ENCODE results near the gene CHMP1B. TPM values are rescaled to one million over a fixed set of nuclear protein-coding genes. Genes with fewer than 3 reads are reported as not detected.

CHMP1B gene
- total RNA-seq, 1 donor from 2014 or later = 26.8 TPM

GRCh38 chr18:11820697-11821096 lies 30.5 kb upstream of the CHMP1B start:
- H3K9me3 Mint-ChIP-seq = no peaks in the 10 kb centered on the region
- H3K4me1 Mint-ChIP-seq (ENCODE audit: low read depth) = no peaks in the 10 kb centered on the region
- no peak overlapping the region for H3K27ac Mint-ChIP-seq
- H3K36me3 Mint-ChIP-seq (ENCODE audit: low read depth) = no peaks in the 10 kb centered on the region
- H3K27me3 Mint-ChIP-seq (ENCODE audit: insufficient read depth) = peaks cover 2% of the 10 kb centered on the region
- no peak overlapping the region for H3K4me3 Mint-ChIP-seq
- intact Hi-C loops (cut with micrococcal nuclease) = no loop called here
- DNase-seq (ENCODE audit: low spot score) = no peak

DNA sequence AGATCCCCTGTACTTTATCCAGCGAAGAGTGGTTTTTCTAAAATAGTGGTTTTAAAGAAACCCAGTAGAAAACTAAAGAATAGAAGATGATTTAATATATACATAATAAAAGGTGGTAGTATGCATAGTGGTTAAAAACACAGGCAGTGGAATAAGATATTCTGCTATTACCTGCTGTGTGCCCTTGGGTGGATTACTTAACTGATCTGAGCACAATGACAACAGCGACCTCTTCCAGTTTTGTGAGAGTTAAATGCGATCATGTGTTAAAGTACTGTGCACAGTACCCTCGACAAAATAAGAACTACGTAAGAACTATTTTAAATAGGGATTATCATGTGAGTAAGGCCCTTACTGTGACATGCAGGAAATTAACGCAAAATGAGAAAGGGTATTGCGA lies 30.0 kb upstream of the CHMP1B start:
- peaks cover 2% of the 10 kb centered on the region for H3K27me3 Mint-ChIP-seq (ENCODE audit: insufficient read depth)
- H3K9me3 Mint-ChIP-seq = no peaks in the 10 kb centered on the region
- intact Hi-C loops (cut with micrococcal nuclease) = no loop called here
- no peaks in the 10 kb centered on the region for H3K4me1 Mint-ChIP-seq (ENCODE audit: low read depth)
- H3K27ac Mint-ChIP-seq = no peak overlapping the region
- DNase-seq (ENCODE audit: low spot score) = no peak
- H3K4me3 Mint-ChIP-seq = no peak overlapping the region
- H3K36me3 Mint-ChIP-seq (ENCODE audit: low read depth) = no peaks in the 10 kb centered on the region

DNA sequence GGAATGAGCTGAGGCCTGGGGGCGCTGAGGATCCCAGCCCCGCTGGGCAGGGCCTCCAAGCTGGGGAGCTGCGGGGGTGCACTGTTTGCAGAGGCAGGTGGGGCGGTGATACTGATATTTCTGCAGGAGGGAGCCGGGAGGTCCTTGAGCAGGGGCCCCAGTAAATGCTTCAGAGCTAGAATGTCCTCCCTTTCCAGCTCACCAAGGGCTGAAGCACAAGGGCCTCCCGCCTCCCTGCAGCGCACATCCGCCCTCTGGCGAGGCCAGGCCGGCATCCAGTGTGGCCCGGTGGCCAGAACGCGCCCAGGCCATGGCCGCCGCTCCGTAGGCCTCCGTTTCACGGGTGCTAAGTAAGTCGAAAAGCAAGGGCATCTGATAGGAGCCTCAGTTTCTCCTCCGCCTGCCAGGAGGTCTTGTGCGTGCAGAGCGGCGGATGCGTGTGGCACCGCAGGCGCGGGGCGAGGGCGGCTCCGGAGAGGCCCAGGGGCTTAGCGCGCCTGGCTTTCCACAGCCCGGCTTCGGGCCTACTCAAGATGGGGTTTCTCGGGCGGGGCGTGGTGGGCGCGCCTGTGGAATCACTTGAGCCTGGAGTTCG lies 29.5 kb upstream of the CHMP1B start:
- Mint-ChIP-seq H3K36me3 (ENCODE audit: low read depth) (no peaks in the 10 kb centered on the region), H3K27ac (no peak overlapping the region), H3K4me1 (ENCODE audit: low read depth) (no peaks in the 10 kb centered on the region), H3K9me3 (no peaks in the 10 kb centered on the region), H3K4me3 (no peak overlapping the region), H3K27me3 (ENCODE audit: insufficient read depth) (peaks cover 2% of the 10 kb centered on the region)
- intact Hi-C loops (cut with micrococcal nuclease) = no loop called here
- no peak for DNase-seq (ENCODE audit: low spot score)

- Mint-ChIP-seq H3K36me3 (ENCODE audit: low read depth) (no peaks in the 10 kb centered on the region), H3K27ac (no peak overlapping the region), H3K4me3 (no peak overlapping the region), H3K27me3 (ENCODE audit: insufficient read depth) (no peaks in the 10 kb centered on the region), H3K4me1 (ENCODE audit: low read depth) (peaks cover 6% of the 10 kb centered on the region), H3K9me3 (no peaks in the 10 kb centered on the region)
- intact Hi-C loops (cut with micrococcal nuclease) = no loop called here
- no peak for DNase-seq (ENCODE audit: low spot score)
Observed at GRCh38 chr18:11823545-11823944, 27.7 kb upstream of the CHMP1B start.

DNA sequence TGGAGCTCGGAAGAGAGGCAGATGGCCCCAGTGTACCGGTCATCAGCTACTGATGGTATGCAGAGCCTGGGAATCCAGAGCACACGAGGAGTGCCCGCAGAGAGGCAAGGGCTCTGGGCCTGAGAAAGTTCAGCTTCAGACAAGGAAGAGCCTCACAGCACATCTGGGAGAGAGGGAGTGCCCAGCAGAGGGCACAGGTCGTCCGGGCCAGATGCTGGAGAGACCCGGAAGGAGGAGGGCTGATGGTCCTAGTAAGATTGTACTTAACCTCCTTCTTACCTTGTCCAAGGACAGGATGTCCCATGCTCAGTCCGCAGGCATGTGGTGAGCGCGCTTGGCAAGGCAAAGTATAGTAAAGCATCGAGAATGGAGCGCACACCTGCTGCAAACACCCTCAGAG lies 24.4 kb upstream of the CHMP1B start:
- peaks cover 6% of the 10 kb centered on the region for H3K4me1 Mint-ChIP-seq (ENCODE audit: low read depth)
- no peak overlapping the region for H3K4me3 Mint-ChIP-seq
- no peak overlapping the region for H3K27ac Mint-ChIP-seq
- no peaks in the 10 kb centered on the region for H3K9me3 Mint-ChIP-seq
- DNase-seq (ENCODE audit: low spot score) = no peak
- H3K27me3 Mint-ChIP-seq (ENCODE audit: insufficient read depth) = no peaks in the 10 kb centered on the region
- intact Hi-C loops (cut with micrococcal nuclease) = no loop called here
- no peaks in the 10 kb centered on the region for H3K36me3 Mint-ChIP-seq (ENCODE audit: low read depth)

DNA sequence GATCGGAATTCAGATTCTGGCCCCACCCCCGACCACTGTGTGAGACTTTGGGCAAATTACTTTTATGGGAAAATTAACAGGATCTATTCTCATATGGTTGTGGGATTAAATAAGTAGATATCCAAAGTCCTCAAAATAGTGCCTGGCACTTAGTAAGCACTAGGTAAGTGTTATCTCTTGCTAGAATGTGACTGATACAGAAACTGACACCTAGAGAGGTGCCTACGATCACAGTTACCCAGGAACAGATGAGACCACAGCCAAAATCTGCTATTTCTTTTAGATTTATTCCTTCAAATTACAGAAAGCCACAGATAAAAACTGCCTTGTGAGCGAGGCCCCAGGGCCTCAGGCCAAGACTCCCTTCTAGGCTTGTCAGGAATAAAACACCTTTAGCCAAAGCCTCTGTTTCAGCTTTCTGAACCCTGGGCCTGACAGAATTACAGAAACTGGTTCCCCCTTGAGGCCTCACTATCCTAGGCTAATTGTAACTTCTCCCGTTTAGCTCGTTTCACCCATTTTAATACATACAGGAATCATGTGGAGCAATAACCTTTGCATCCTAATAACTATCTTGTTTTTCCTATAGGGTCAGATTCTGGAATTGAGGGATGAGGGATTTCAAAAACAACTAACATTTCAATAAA lies 22.3 kb upstream of the CHMP1B start:
- Mint-ChIP-seq H3K36me3 (ENCODE audit: low read depth) (no peaks in the 10 kb centered on the region), H3K27ac (no peak overlapping the region), H3K4me1 (ENCODE audit: low read depth) (peaks cover 6% of the 10 kb centered on the region), H3K9me3 (no peaks in the 10 kb centered on the region), H3K27me3 (ENCODE audit: insufficient read depth) (no peaks in the 10 kb centered on the region), H3K4me3 (no peak overlapping the region)
- intact Hi-C loops (cut with micrococcal nuclease) = no loop called here
- no peak for DNase-seq (ENCODE audit: low spot score)

GRCh38 chr18:11830585-11830984 lies 20.6 kb upstream of the CHMP1B start:
- H3K4me1 Mint-ChIP-seq (ENCODE audit: low read depth) = peaks cover 6% of the 10 kb centered on the region
- H3K27ac Mint-ChIP-seq = no peak overlapping the region
- H3K9me3 Mint-ChIP-seq = no peaks in the 10 kb centered on the region

DNA sequence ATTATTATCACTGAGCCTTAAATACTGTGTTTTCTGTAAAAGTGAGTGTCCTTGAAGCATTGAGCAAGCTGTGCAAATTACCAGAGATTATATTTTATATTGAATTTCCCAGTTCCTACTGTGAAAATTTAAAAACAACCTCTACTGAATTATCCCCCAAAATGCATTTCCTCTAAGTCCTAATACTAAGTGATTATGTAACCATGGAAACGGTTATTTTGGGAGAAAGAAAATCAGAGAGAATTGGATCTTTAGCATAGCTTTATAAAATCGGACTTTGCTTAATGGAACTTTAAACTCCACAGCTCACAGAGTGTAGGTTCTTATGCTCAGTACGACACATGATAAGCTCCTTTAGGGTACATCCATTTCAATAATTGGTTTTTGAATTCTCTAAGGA lies 19.3 kb upstream of the CHMP1B start:
- no peak overlapping the region for H3K27ac Mint-ChIP-seq
- H3K4me1 Mint-ChIP-seq (ENCODE audit: low read depth) = peaks cover 6% of the 10 kb centered on the region
- intact Hi-C loops (cut with micrococcal nuclease) = no loop called here
- H3K4me3 Mint-ChIP-seq = no peak overlapping the region
- no peak for DNase-seq (ENCODE audit: low spot score)
- H3K36me3 Mint-ChIP-seq (ENCODE audit: low read depth) = no peaks in the 10 kb centered on the region
- no peaks in the 10 kb centered on the region for H3K27me3 Mint-ChIP-seq (ENCODE audit: insufficient read depth)
- no peaks in the 10 kb centered on the region for H3K9me3 Mint-ChIP-seq

More at GRCh38 chr18:11830585-11830984, 20.6 kb upstream of the CHMP1B start:
- Mint-ChIP-seq H3K4me3 (no peak overlapping the region), H3K36me3 (ENCODE audit: low read depth) (no peaks in the 10 kb centered on the region), H3K27me3 (ENCODE audit: insufficient read depth) (no peaks in the 10 kb centered on the region)
- intact Hi-C loops (cut with micrococcal nuclease) = no loop called here
- no peak for DNase-seq (ENCODE audit: low spot score)

DNA sequence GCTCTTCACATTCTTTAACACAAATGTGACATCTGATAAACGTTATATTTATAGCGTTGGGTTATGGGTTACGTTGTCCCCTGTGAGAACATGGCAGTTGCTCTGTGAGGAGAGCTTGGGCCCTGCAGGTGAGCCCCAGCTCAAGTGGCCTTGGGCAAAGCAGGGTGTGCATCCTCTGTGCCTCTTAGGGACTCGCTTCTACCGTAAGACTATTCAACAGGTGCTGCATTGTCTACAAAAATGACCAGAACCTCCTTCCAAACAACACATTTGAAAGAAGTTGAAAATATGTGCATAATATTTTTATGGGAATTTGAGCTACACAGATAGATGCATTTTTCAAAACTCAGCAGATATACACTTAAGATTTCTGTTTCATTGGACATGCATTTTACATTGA lies 16.4 kb upstream of the CHMP1B start:
- H3K9me3 Mint-ChIP-seq = no peaks in the 10 kb centered on the region

DNA sequence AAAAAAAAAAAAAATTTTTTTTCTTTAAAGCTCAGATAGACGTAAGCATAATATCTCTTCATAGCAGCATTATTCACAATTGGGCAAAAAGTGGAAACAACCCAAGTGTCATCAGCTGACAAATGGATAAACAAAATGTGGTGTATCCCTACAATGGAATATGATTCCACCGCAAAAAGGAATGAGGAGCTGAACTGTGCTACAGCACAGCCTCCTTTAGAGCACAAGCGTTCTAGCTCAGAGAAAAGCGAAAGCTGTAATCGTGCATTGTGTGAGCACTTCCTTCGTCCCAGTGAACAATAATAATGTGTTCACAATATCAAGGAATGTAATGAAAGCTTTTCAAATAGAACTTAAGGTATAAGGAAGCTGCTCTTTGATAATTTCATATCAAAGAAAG lies 11.7 kb upstream of the CHMP1B start:
- intact Hi-C loops (cut with micrococcal nuclease) = no loop called here
- DNase-seq (ENCODE audit: low spot score) = no peak
- Mint-ChIP-seq H3K27ac (no peak overlapping the region), H3K4me1 (ENCODE audit: low read depth) (no peaks in the 10 kb centered on the region), H3K4me3 (no peak overlapping the region), H3K27me3 (ENCODE audit: insufficient read depth) (no peaks in the 10 kb centered on the region), H3K9me3 (no peaks in the 10 kb centered on the region), H3K36me3 (ENCODE audit: low read depth) (no peaks in the 10 kb centered on the region)

More for the DNA sequence above, 16.4 kb upstream of the CHMP1B start:
- intact Hi-C loops (cut with micrococcal nuclease) = no loop called here
- no peak overlapping the region for H3K4me3 Mint-ChIP-seq
- no peak overlapping the region for H3K27ac Mint-ChIP-seq
- H3K4me1 Mint-ChIP-seq (ENCODE audit: low read depth) = no peaks in the 10 kb centered on the region
- H3K27me3 Mint-ChIP-seq (ENCODE audit: insufficient read depth) = no peaks in the 10 kb centered on the region
- no peak for DNase-seq (ENCODE audit: low spot score)
- no peaks in the 10 kb centered on the region for H3K36me3 Mint-ChIP-seq (ENCODE audit: low read depth)

DNA sequence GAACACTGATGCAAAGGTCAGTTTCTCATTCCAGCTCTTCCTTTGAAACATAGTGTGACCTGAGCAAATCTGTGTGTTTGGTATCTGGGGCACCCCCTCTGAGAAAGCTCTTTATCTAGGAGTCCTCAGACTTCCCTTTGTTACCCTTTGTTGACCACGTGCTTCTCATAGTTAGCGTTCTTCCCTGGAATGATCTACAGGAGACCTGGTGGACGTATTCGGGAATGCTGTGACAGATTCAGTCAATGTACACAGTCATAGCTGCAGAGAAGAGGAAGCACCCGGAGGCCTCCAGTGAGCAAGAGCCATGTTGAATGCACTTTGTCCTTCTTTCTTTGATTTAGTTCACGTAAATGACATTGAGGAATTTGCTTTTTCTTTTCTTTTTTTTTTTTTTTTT lies 10.7 kb upstream of the CHMP1B start:
- DNase-seq (ENCODE audit: low spot score) = no peak
- intact Hi-C loops (cut with micrococcal nuclease) = no loop called here
- H3K27ac Mint-ChIP-seq = no peak overlapping the region
- H3K4me3 Mint-ChIP-seq = no peak overlapping the region
- no peaks in the 10 kb centered on the region for H3K4me1 Mint-ChIP-seq (ENCODE audit: low read depth)
- H3K9me3 Mint-ChIP-seq = no peaks in the 10 kb centered on the region
- no peaks in the 10 kb centered on the region for H3K36me3 Mint-ChIP-seq (ENCODE audit: low read depth)
- no peaks in the 10 kb centered on the region for H3K27me3 Mint-ChIP-seq (ENCODE audit: insufficient read depth)

DNA sequence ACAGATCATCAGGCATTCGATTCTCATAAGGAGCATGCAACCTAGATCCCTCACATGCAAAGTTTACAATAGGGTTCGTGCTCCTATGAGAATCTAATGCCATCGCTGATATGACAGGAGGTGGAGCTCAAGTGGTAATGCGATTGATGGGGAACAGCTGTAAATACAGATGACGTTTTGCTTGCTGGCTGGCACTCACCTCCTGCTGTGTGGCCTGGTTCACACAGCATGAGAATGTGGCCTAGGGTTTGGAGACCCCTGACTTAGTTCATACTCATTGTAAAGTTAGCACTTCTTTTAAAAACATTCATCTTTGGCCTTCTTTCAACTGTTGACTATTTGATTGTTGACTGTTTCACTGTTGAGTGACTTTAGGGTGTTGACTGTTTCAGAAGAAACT lies 8.7 kb upstream of the CHMP1B start:
- Mint-ChIP-seq H3K36me3 (ENCODE audit: low read depth) (no peaks in the 10 kb centered on the region), H3K4me3 (no peak overlapping the region), H3K27ac (no peak overlapping the region), H3K27me3 (ENCODE audit: insufficient read depth) (no peaks in the 10 kb centered on the region), H3K9me3 (no peaks in the 10 kb centered on the region), H3K4me1 (ENCODE audit: low read depth) (no peaks in the 10 kb centered on the region)
- intact Hi-C loops (cut with micrococcal nuclease) = no loop called here
- no peak for DNase-seq (ENCODE audit: low spot score)

DNA sequence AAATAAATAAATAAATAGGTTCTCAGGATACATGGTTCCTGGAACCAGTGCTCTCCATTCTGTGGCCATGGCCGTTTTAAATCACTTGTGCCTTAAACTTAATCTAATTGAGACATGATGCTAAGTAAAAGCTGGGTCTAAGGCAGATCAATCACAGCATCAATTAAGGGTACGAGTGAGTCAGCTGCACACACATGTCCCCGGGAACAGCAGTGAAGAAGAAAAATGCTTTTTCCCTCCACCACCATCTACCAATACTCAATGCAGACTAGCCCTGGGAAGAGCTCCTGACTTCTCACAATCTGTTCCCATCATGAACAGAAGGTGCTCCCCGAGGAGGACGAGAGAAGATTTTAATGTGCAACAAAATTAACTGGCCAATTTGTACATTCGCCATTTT lies 6.8 kb upstream of the CHMP1B start:
- H3K4me3 Mint-ChIP-seq = no peak overlapping the region
- DNase-seq (ENCODE audit: low spot score) = no peak

GRCh38 chr18:11845654-11846053 lies 5.6 kb upstream of the CHMP1B start:
- H3K27ac Mint-ChIP-seq = no peak overlapping the region
- H3K36me3 Mint-ChIP-seq (ENCODE audit: low read depth) = no peaks in the 10 kb centered on the region
- no peak for DNase-seq (ENCODE audit: low spot score)
- H3K9me3 Mint-ChIP-seq = no peaks in the 10 kb centered on the region
- peaks cover 16% of the 10 kb centered on the region for H3K4me1 Mint-ChIP-seq (ENCODE audit: low read depth)
- peaks cover 6% of the 10 kb centered on the region for H3K27me3 Mint-ChIP-seq (ENCODE audit: insufficient read depth)
- H3K4me3 Mint-ChIP-seq = no peak overlapping the region
- intact Hi-C loops (cut with micrococcal nuclease) = loop anchor here (5.0 kb wide), 1 partner anchor 1928 kb away; no protein-coding TSS in a partner anchor

More for the DNA sequence above, 6.8 kb upstream of the CHMP1B start:
- Mint-ChIP-seq H3K9me3 (no peaks in the 10 kb centered on the region), H3K36me3 (ENCODE audit: low read depth) (no peaks in the 10 kb centered on the region), H3K27ac (no peak overlapping the region), H3K27me3 (ENCODE audit: insufficient read depth) (peaks cover 6% of the 10 kb centered on the region), H3K4me1 (ENCODE audit: low read depth) (peaks cover 4% of the 10 kb centered on the region)
- intact Hi-C loops (cut with micrococcal nuclease) = no loop called here
